Right renal pelvis (tissue), 4 donors: ENCODE measurements around the gene PLEKHM2. TPM values are rescaled to one million over a fixed set of nuclear protein-coding genes. Genes with fewer than 3 reads are reported as not detected.

Source experiments
- DNase-seq, 4 donors: peaks; one replicate each; pipeline ENCODE4 v3.0.0-alpha.2; 2013; ENCODE audit warnings: low read depth in 4 of 4, low spot score in 3 of 4, missing footprints in 1 of 4
- polyA plus RNA-seq, 4 donors: library from polyadenylated mRNA; unstranded; fragments of 120-200 nt; gene quantifications; one replicate each; pipeline ENCODE4 v1.2.1, GENCODE V29; 2013; ENCODE audit not compliant: insufficient read length in 4 of 4

PLEKHM2 gene
- polyA plus RNA-seq, 4 donors, result 41.0 to 48.9 (median 45.5) TPM

- no peak for DNase-seq
Measured at GRCh38 chr1:15757016-15757543, 73.0 kb downstream of the PLEKHM2 start.

DNA sequence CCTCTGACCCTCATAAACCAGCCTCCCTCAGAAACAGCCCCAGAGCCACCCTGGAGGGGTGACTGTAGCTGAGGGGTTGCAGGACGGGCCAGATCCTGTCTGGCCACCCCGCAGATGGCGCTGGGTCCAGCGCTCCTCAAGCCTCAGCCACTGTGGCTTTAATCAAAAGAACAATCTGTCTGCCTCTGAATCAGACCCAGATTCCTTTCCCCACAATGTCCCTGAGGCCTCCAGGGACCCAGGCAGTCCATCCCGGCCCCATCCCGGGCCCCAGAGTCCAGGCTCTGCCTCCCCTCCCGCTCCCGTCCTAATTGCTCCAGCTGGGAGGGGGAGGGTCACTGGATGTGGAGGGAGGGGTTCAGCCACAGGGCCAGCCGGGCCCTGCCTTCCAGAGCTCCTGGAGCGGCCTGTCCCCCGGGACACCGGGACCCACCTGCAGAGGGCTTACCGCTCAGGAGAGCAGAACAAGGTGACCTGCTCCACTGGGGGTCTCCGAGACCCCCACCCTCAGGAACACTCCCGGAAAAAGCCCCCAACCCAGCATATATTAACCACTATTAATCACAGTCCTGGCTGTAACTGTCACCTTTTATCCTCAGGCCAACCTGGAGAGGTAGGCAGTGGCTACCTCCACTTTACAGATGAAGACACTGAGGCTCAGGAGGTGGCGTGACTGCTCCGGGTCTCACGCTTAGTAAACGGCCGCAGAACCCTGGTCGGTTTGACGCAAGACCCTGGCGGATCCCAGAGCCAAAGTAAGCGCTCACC is 73.6 kb downstream of the PLEKHM2 start:
- no peak for DNase-seq

- no peak for DNase-seq
Measured at GRCh38 chr1:15758343-15758931, 74.3 kb downstream of the PLEKHM2 start, which contains the start of gene FBLIM1. Gene FBLIM1, plus strand, starts transcription at chr1:15758795. Its CDS starts 6,189 bp downstream, at chr1:15764984.

GRCh38 chr1:15758953-15759661 is 75.0 kb downstream of the PLEKHM2 start:
- no peak for DNase-seq

DNA sequence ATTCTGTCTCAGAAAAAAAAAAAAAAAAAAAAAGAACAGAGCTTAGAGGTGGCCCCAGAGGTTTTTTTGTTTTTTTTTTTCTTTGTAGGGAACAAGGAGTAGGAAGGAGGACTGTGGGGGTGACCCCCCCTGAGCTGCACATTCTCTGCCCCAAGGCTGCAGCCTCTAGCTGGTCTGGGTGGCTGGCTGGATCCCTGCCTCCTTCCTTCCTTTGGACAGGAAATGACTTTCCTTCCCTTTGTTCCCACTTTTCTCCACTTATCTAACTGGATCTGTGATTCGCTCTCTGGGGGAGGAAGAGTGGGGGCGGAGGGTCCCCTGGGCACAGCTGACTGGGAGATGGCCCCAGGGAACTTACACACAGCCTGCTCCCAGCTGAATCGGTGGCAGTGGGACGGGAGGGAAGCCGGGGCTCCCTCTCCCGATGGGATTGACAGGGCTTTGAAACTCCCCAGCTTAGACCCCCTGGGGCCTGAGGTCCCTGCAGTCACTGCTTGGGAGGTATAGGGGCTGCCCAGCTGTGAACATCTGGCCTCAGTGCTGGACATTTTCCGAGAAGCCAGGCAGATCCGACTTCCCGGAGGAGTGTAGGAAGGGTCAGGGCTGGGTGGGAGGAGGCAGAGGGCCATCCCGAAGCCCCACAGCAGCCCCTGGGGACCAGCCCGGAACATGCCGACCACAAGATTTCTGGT is 76.5 kb downstream of the PLEKHM2 start:
- DNase-seq, result peak in 2 of 4 donors; percentile 69 to 70

DNA sequence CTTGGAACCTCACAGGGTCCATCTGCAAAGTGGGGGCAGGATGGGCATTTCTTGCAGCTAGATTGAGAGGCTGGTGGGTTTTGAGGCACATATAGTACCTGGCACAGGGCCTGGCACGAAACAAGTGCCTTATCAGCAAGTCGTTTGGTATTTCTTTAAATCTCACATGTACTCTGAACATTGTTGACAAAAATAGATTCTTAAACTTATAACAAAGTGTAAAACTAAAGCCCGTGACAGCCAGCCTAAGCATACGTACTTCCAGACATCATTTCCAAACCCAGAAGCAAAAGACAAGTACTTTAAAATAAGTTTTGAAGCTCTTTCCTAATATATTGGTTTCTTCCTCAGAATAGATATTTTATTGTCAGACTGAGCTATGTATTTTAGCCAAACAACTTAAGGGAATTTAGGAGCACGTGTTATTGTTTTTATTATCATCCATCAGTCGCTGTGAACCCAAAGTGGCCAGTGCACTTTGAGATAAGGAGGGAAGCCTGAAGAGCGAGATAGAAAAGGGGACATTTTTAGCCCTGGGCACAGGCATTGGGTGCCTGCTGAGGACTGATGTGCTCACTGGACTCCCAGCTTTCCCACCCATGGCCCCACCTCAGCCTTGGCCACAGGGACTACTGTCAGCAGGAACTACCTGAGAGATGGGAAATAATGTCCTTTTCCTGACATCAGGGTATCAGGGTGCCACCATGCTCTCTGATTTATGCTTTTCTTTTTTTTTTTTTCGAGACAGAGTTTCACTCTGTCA is 77.4 kb downstream of the PLEKHM2 start:
- no peak for DNase-seq

- no peak for DNase-seq
Measured at GRCh38 chr1:15762546-15762945, 78.4 kb downstream of the PLEKHM2 start.

DNA sequence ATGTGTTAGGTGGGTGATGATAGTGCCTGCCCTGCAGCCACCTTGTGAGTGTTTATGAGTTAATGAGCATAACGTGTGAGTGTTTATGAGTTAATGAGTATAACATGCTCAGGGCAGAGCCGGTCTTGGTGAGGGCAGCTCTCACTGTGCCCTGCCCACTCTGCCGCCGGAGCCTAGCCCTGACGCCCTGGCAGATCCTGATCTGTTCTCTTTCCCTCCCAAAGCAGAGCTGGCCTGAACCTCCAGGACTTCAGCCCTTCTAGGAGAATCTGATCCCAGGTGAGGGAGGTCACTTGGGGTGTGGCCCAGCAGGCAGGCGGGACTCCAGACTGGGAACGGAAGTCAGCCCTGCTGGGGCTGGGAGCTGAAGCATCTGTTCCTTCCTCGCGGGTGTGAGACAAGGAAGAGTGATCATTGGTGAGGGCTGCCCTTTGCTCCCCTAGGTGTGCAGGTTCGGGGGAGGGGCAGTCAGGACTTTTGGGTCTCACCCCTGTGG is 80.2 kb downstream of the PLEKHM2 start:
- DNase-seq, result no peak

DNA sequence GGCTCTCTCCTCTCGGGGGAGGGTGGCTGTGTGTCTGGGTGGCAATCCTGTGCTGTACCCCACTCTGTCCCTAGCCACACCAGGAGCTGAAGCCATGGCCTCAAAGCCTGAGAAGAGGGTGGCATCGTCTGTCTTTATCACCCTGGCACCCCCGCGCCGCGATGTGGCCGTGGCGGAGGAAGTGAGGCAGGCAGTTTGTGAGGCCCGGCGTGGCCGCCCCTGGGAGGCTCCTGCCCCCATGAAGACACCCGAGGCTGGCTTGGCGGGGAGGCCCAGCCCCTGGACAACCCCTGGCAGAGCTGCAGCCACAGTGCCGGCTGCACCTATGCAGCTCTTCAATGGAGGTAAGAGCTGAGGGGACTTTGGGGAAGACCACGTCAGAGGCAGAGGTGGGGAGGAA is 80.8 kb downstream of the PLEKHM2 start:
- no peak for DNase-seq

DNA sequence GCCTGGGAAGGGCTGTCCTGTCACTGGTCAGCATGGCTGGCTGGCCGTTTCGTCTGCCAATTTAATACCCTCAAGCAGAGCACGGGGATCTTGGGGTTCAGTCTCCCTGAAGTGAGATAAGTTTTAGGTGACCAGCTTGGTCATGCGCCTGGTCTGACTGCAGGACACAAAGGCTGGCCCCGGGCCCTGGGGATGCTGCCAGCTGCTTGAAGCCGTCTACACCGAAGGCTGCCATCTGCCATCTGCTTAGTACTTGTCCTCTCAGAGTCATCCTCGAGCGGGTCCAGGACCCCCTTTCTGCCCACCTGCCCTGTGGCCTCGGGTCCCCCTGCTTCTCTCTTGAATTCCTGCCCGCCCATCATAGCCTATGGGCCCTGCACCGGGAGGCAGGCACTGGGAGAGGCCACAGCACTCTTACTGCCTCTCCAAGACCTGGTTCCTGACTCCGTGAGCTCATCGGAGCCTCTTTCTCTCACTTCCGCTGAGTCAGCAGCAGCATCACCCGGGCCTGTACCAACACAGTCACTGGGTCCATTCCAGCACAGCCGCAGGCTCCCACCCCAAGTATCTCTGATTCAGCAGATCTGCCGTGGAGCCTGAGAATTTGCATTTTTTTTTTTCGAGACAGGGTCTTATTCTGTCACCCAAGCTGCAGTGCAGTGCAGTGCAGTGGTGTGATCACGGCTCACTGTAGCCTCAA is 81.5 kb downstream of the PLEKHM2 start:
- no peak for DNase-seq

DNA sequence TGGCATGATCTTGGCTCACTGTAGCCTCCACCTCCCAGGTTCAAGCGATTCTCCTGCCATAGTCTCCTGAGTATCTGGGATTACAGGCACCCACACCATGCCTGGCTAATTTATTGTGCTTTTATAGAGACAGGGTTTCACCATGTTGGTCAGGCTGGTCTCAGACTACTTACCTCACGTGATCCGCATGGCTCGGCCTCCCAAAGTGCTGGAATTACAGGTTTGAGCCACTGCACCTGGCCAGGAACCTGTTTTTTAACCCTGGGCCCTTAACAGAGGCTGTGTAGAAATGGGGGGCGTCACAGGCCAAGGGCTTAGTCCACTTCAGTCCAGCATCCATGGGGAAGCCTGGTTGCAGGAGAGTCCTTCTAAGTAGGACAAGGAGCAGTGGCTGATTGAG is 83.8 kb downstream of the PLEKHM2 start:
- DNase-seq, result no peak

GRCh38 chr1:15768388-15768787 is 84.3 kb downstream of the PLEKHM2 start:
- no peak for DNase-seq

- DNase-seq, result no peak
Measured at GRCh38 chr1:15770313-15770962, 86.3 kb downstream of the PLEKHM2 start.

GRCh38 chr1:15771836-15772515 is 87.9 kb downstream of the PLEKHM2 start:
- DNase-seq, result no peak

- DNase-seq, result no peak
Measured at GRCh38 chr1:15775706-15776105, 91.6 kb downstream of the PLEKHM2 start.

DNA sequence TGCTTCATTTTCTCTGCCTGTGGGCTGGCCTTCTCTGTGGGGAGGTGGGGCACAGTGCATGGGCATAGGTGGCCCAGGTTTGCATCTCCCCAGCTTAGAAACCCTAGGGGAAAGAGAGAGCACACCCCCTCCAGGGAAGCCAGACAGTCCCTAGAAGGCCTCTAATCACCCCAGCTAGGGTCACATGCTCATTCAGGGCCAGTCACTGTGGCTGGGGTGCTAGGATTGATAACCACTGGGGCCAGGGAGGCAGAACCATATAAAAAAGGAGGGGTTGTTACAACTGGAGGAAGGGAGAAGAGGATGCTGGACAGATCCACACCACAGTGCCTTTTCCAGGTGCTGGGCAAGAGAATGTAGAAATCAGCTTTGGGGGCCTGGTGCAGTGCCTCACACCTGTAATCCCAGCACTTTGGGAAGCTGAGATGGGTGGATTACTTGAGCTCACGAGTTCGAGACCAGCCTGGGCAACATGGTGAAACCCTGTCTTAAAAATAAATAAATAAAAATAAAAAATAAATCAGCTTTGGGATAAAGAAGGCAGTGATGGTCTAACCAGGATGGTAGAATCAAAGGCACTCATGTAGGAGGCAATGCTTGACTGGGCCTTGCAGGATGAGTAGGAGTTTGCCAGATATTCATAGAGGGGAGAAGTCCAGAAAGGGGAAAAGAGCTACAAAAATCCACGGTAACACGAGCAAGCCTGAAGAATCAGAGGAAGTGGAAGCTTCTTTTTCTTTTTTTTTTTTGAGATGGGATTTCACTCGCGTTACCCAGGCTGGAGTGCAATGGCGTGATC is 94.0 kb downstream of the PLEKHM2 start:
- no peak for DNase-seq
